ENCODE results near the gene PCOLCE2.

- TF ChIP-seq CTCF (IDR thresholded peaks at IDR 0.05; ENCODE audit: low read length) (no peak), EZH2 (IDR thresholded peaks at IDR 0.05; ENCODE audit: borderline replicate concordance, low read length) (no peak)
Measured at GRCh38 chr3:142912402-142913172, 23.7 kb upstream of the PCOLCE2 start.
